Fibroblast of lung (primary cell): ENCODE measurements around the gene VDAC2.

Experiments
- EZH2 ChIP-seq: IDR thresholded peaks from 2 replicates; pipeline ENCODE4 v1.5.1; 2012; ENCODE audit warnings: low read length, control low read depth, mild to moderate bottlenecking; ENCODE audit errors: missing control alignments
- TF ChIP-seq, protein P1 (sequence below), 2 donors: IDR thresholded peaks in 1 of 2; conservative IDR thresholded peaks in 1 of 2; 1 replicate in 1 of 2; 2 replicates in 1 of 2; pipeline ENCODE4 v1.5.1; 2011 to 2012; ENCODE audit warnings: low read length in 2 of 2, control low read depth in 1 of 2, inconsistent platforms in 1 of 2, low read depth in 1 of 2, mild to moderate bottlenecking in 1 of 2

DNA sequence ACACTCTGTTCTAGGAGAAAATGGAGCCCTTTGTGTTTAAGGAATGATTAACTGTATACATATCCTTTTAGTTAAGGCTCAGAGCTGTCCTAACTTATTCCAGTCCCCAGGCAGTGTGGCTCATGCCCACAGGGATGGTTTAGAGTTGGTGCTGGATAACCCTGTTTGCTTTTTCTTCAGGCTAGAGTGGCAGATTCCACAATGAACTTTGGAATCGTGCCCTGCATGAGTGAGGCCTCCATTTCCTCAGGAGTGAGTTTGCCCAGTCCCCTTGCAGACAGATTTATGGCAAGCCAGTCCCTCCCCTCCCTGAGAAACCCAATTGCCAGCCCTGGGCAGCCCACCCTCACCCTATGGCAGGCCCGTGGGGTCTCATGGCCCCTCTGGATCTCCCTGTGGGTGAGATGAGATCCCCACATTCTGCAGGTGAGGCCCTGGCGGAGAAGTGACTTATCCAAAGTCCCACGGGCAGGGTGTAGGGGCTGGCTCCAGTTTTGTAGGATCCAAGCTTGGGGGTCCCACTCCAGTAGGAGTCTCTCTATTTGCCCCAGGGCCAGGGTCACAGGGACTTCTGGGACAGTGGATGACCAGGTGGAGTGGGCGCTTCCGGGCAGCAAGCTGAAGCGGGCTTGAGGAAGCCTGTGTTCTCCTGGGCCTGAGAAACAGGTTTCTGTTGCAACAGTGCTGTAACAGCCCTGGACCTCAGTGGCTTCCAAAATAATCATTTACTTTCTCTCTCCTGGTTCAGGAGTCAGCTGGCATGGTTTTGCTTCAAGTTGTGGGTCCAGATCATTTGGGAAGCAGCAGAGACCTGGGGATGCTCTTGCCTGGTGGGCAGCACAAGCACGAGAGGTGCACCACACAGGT lies 34.1 kb downstream of the VDAC2 start:
- TF ChIP-seq, protein P1, sequence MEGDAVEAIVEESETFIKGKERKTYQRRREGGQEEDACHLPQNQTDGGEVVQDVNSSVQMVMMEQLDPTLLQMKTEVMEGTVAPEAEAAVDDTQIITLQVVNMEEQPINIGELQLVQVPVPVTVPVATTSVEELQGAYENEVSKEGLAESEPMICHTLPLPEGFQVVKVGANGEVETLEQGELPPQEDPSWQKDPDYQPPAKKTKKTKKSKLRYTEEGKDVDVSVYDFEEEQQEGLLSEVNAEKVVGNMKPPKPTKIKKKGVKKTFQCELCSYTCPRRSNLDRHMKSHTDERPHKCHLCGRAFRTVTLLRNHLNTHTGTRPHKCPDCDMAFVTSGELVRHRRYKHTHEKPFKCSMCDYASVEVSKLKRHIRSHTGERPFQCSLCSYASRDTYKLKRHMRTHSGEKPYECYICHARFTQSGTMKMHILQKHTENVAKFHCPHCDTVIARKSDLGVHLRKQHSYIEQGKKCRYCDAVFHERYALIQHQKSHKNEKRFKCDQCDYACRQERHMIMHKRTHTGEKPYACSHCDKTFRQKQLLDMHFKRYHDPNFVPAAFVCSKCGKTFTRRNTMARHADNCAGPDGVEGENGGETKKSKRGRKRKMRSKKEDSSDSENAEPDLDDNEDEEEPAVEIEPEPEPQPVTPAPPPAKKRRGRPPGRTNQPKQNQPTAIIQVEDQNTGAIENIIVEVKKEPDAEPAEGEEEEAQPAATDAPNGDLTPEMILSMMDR (conservative IDR thresholded peaks at IDR 0.05 in 1 of 2, IDR thresholded peaks at IDR 0.05 in 1 of 2; ENCODE audit: low read depth in 1 of 2, low read length in 2 of 2) = no peak
- TF ChIP-seq EZH2 = no peak
